GM12872 (cell line): ENCODE results near the gene PODN.

Experiments
- CTCF ChIP-seq: IDR thresholded peaks from 3 replicates; pipeline ENCODE4 v1.5.1; 2011; ENCODE audit warnings: low read depth, mild to moderate bottlenecking, low read length, moderate library complexity; ENCODE audit not compliant: insufficient read depth

PODN gene

GRCh38 chr1:53087332-53088285, 25.6 kb downstream of the PODN start:
- TF ChIP-seq CTCF = no peak

- TF ChIP-seq CTCF = no peak
Observed at GRCh38 chr1:53088616-53089300, 26.7 kb downstream of the PODN start.

- TF ChIP-seq CTCF = no peak
Observed at GRCh38 chr1:53089478-53090226, 27.6 kb downstream of the PODN start.

- no peak for TF ChIP-seq CTCF
Observed at GRCh38 chr1:53090227-53091147, 28.5 kb downstream of the PODN start.

- TF ChIP-seq CTCF = no peak
Observed at GRCh38 chr1:53091841-53092645, 30.0 kb downstream of the PODN start.

GRCh38 chr1:53092659-53093450, 30.8 kb downstream of the PODN start:
- TF ChIP-seq CTCF = no peak
